ENCODE measurements around the gene RDH8. TPM values are rescaled to one million over a fixed set of nuclear protein-coding genes. Genes with fewer than 3 reads are reported as not detected.

RDH8 gene
- total and polyA plus RNA-seq, 2 of the 8 experiments (the other 6 are each of a cell fraction or from before 2014, with no cell fraction given): 0.38 TPM; not detected in 1

- Histone ChIP-seq H3K4me1 (replicated peaks in 1 of 4; ENCODE audit: control insufficient read depth in 3 of 4, insufficient read depth in 4 of 4, low read length in 3 of 4) (no peaks in the 10 kb centered on the region), H3K27me3 (replicated peaks in 1 of 4; ENCODE audit: control insufficient read depth in 3 of 4, extremely low read depth in 1 of 4, insufficient read depth in 3 of 4, low read length in 3 of 4) (no peaks in the 10 kb centered on the region), H3K23me2 (ENCODE audit: low read depth, low read length) (no peaks in the 10 kb centered on the region), H2AK5ac (ENCODE audit: low read depth, low read length) (no peak overlapping the region), H3K79me2 (ENCODE audit: control insufficient read depth in 1 of 2, insufficient read depth in 2 of 2, low read length in 2 of 2) (no peaks in the 10 kb centered on the region), H2BK5ac (ENCODE audit: low read depth, low read length) (no peak overlapping the region), H3K79me1 (ENCODE audit: low read depth, low read length) (no peaks in the 10 kb centered on the region), H3K4ac (replicated peaks; ENCODE audit: insufficient read length, low read depth, low read length) (no peak overlapping the region), H3K18ac (ENCODE audit: extremely low read depth, low read length) (no peak overlapping the region), H2BK15ac (ENCODE audit: low read length) (no peak overlapping the region), H3K23ac (ENCODE audit: insufficient read length) (no peak overlapping the region), H3K14ac (ENCODE audit: insufficient read length) (no peak overlapping the region), H3K4me2 (ENCODE audit: insufficient read depth in 1 of 2, low read depth in 2 of 2, low read length in 2 of 2) (no peak overlapping the region), H3K27ac (ENCODE audit: low read depth, low read length) (no peak overlapping the region), H3K9me3 (ENCODE audit: insufficient read depth in 2 of 2, low read depth in 1 of 2, low read length in 1 of 2) (peaks cover 55 to 68% of the 10 kb centered on the region in 2 experiments), H3K4me3 (ENCODE audit: extremely low read depth in 1 of 4, insufficient read depth in 2 of 4, low read depth in 3 of 4, low read length in 4 of 4) (no peak overlapping the region), H3K9ac (replicated peaks in 1 of 4; ENCODE audit: extremely low read depth in 1 of 4, low read depth in 3 of 4, low read length in 3 of 4) (no peak overlapping the region), H2BK12ac (ENCODE audit: low read depth, low read length) (no peak overlapping the region), H4K8ac (ENCODE audit: extremely low read depth, insufficient read depth, low read length) (no peak overlapping the region), H4K91ac (replicated peaks; ENCODE audit: insufficient read length, low read length) (no peak overlapping the region), H2BK20ac (ENCODE audit: low read length) (no peak overlapping the region), H2BK120ac (replicated peaks; ENCODE audit: low read depth, low read length) (no peak overlapping the region), H2AFZ (ENCODE audit: low read length) (no peak overlapping the region), H3K36me3 (ENCODE audit: control insufficient read depth in 2 of 4, insufficient read depth in 4 of 4, low read length in 3 of 4) (no peaks in the 10 kb centered on the region), H4K5ac (ENCODE audit: insufficient read length, low read depth, low read length) (no peak overlapping the region), H4K20me1 (replicated peaks in 1 of 2; ENCODE audit: control insufficient read depth in 1 of 2, insufficient read depth in 2 of 2, low read length in 2 of 2) (no peaks in the 10 kb centered on the region), H3K56ac (replicated peaks; ENCODE audit: insufficient read length, low read depth, low read length) (no peak overlapping the region)
- DNase-seq (ENCODE audit: low read depth in 1 of 2, low spot score in 2 of 2) (no peak), FAIRE-seq (no peak)
- WGBS, 2 experiments (ENCODE audit: extremely low coverage in 1 of 2, insufficient coverage in 1 of 2, insufficient read length in 1 of 2, insufficient replicate concordance in 2 of 2, low coverage in 1 of 2, low lambda C conversion rate in 2 of 2, missing lambda C conversion rate in 1 of 2): 70% methylated on average over 1 of the region's 1 CpG; no CpG with 5 or more reads in 1 of the 2 experiments
- CTCF ChIA-PET (ENCODE audit: partially characterized antibody): interaction anchor here (1.8 to 2.1 kb wide), 2 partner anchors 9 to 17 kb away, joined by 3 to 7 read pairs; no protein-coding TSS in a partner anchor
- POLR2A ChIA-PET (ENCODE audit: partially characterized antibody): no interaction called here
- TF ChIP-seq BACH1 (IDR thresholded peaks at IDR 0.05; ENCODE audit: low read length): no peak
- no peak for TF ChIP-seq JUN (IDR thresholded peaks at IDR 0.05; ENCODE audit: low read depth, low read length)
- no peak for TF ChIP-seq RNF2 (IDR thresholded peaks at IDR 0.05; ENCODE audit: borderline replicate concordance, low read depth, low read length, missing control alignments, poor library complexity, severe bottlenecking)
- TF ChIP-seq SIN3A (conservative IDR thresholded peaks at IDR 0.05 in 1 of 2, IDR thresholded peaks at IDR 0.05 in 1 of 2; ENCODE audit: low read depth in 1 of 2, low read length in 2 of 2): no peak
- TF ChIP-seq KDM5A (IDR thresholded peaks at IDR 0.05; ENCODE audit: low read length): no peak
- no peak for TF ChIP-seq RAD21 (IDR thresholded peaks at IDR 0.05 in 1 of 2, conservative IDR thresholded peaks at IDR 0.05 in 1 of 2; ENCODE audit: low read depth in 2 of 2, low read length in 2 of 2)
- no peak for TF ChIP-seq PHF8 (conservative IDR thresholded peaks at IDR 0.05; ENCODE audit: low read depth, low read length)
Measured at GRCh38 chr19:10044390-10044789, 31.1 kb downstream of the RDH8 start.

All from H1 (cell line).